EH (cell line): ENCODE measurements around the gene TRMT1L.
A peak's percentile ranks its signal among the peaks of the same experiment; 100 is the strongest.
"Not testable (repeated sequence)": the region's sequence is repeated elsewhere in the genome, so short reads cannot be mapped to it uniquely, and the experiment has no call there.

Experiments
- DNase-seq: peaks from one replicate; pipeline ENCODE4 v3.0.0-alpha.2; 2015; ENCODE audit warnings: low read depth

TRMT1L gene

GRCh38 chr1:185156854-185157598 lies at the start of gene TRMT1L, which contains the start of gene SWT1:
Gene TRMT1L, minus strand, starts transcription at chr1:185156953. Its CDS starts 241 bp downstream, at chr1:185156712.
Gene SWT1, plus strand, starts transcription at chr1:185157167. Its CDS starts 3,675 bp downstream, at chr1:185160842.
- peak; percentile 100 for DNase-seq

- DNase-seq: no peak
Observed at GRCh38 chr1:185200889-185201288, 44.1 kb upstream of the TRMT1L start.

DNA sequence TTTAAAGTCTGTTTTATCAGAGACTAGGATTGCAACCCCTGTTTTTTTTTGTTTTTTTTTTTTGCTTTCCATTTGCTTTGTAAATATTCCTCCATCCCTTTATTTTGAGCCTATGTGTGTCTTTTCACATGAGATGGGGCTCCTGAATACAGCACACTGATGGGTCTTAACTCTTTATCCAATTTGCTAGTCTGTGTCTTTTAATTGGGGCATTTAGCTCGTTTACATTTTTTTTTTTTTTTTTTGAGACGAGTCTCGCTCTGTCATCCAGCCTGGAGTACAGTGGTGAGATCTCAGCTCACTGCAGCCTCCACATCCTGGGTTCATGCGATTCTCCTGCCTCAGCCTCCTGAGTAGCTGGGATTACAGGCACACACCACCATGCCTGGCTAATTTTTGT lies 42.0 kb upstream of the TRMT1L start:
- DNase-seq: not testable (repeated sequence)

- DNase-seq: no peak
Observed at GRCh38 chr1:185193756-185194155, 37.0 kb upstream of the TRMT1L start.

- DNase-seq: peak; percentile 69
Observed at GRCh38 chr1:185170291-185170848, 13.6 kb upstream of the TRMT1L start.

- DNase-seq: no peak
Observed at GRCh38 chr1:185166106-185166505, 9.4 kb upstream of the TRMT1L start.

DNA sequence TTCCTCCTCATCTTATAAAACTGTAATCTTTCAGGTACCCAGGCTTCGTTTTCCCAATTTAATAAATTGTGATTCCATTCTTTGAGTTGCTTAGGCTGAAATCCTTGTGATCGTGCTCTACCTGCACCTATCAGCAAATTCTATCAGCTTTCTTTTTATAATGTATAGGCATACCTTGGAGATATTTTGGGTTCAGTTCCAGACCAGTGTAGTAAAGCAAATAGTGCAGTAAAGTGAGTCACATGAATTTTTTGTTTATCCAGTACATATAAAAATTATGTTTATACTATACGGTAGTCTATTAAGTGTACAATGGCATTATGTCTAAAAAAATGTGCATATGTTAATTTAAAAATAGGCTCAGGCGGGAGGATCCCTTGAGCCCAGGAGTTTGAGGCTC lies 5.7 kb upstream of the TRMT1L start:
- no peak for DNase-seq

GRCh38 chr1:185159966-185160365 lies 3.2 kb upstream of the TRMT1L start:
- peak; percentile 4 for DNase-seq

- DNase-seq: no peak
Observed at GRCh38 chr1:185158800-185159199, 2.0 kb upstream of the TRMT1L start.

DNA sequence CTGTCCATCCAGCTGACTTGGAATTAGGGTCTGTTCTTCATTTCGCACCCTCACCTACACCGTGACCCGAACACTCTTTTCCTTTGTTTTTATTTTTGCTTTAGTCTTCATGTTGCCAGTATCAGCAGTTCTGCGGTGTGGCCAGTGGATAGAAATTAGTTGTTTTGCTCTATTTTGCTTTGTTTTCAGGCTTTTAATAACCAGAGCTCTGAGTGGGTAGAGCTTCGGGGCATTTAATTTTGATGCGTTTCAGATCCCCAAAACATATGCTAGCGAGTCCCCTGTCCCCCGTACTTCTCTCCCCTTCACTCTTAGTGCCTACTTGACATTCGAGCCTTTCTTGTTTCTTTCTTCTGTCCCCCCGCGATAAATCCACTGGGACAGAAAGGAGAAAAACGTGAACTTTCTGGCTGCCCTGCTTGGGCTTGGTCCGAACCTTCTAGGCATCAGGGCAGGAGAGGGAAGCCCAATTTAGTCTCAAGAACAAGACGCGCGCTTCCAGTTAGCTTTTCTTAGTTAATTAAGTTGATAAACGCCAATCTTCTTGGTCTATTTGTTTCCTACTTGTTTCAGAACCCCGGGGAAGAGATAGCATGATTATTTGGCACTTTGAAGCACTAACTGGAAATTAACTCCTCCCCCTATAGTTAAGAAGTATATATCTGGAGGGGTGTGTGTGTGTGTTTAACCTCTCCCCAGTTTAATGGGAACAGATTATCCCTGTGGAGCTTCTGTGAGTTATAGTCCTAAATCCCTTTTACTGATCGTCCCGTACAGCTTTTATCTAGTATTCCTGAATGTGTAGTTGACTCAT lies 1.1 kb upstream of the TRMT1L start:
- DNase-seq: peak; percentile 18

- no peak for DNase-seq
Observed at GRCh38 chr1:185156288-185156853, 382 bp downstream of the TRMT1L start.

- peak; percentile 54 for DNase-seq
Observed at GRCh38 chr1:185155600-185156287, 1.0 kb downstream of the TRMT1L start.

- DNase-seq: peak; percentile 22
Observed at GRCh38 chr1:185154912-185155513, 1.7 kb downstream of the TRMT1L start.

- DNase-seq: peak; percentile 51
Observed at GRCh38 chr1:185152187-185152767, 4.5 kb downstream of the TRMT1L start.

GRCh38 chr1:185151215-185151614 lies 5.5 kb downstream of the TRMT1L start:
- no peak for DNase-seq

- DNase-seq: peak; percentile 63
Observed at GRCh38 chr1:185144233-185144632, 12.5 kb downstream of the TRMT1L start.

DNA sequence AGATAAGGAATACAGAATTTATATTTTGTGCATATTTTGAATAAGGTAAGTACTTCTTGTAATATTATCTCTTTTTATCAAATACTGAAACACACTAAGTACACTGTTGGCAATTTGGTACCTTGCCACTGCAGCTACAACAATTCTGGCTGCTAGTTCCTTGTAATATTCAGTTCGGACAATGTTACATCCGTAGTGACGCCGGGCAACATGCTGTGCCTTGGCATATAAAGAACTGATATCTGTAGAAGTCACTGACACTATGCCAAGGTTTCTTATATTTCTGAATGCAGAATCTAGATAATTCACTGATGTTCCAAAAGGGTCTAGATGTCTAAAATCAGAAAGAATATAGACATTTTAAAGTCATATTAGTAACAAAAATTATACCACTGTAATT lies 17.5 kb downstream of the TRMT1L start:
- no peak for DNase-seq

DNA sequence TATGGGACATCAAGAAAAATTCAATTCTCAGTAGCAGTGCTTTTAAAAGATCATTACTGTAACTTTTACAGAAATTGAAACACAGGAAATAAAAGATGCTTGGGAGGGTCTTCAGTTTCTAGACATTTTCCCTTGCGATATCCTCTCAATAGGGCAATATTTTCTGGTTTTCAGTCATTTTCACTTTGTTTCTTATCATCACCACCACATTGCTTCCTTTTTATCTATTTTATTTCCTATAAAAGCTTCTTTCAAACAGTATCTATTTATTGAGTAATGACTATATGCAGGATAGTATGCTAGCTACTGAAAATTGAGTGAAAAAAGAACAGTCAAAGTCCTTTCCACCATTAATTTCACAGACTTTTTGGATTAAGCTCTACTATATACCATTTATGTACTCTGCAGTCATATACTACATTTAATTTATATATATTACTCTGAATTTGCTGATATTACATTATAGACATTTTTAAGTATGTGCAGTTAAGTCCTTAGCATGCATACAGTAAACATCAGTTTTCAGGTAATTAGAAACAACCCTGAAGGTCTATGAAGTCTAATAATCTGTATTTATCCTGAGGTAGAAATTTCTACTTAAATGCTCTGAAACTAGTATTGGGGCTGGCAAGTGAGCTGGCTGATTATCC lies 18.7 kb downstream of the TRMT1L start:
- DNase-seq: no peak

- DNase-seq: no peak
Observed at GRCh38 chr1:185132534-185132933, 24.2 kb downstream of the TRMT1L start.

DNA sequence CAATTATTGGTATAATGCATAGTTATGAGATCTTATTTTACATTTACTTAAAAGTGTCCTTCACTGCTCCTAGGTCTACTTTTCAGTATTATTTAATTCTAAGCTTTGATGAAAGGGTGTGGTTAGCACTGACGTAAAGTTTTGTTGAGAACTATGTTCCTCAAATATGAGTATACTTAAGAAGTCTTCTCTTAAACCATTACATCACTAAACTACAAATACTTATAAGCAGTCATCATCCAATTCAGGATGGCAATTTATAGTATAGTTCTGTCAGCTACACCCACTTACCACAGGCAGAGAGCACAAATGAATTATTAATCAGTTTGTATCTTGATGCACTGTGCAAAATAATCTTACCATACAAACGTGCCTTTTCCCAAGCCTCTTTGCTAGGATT lies 27.0 kb downstream of the TRMT1L start:
- no peak for DNase-seq

GRCh38 chr1:185112356-185112755 lies 44.4 kb downstream of the TRMT1L start:
- DNase-seq: no peak
